H9 (cell line): ENCODE results near the gene IBA57. TPM values are rescaled to one million over a fixed set of nuclear protein-coding genes. Genes with fewer than 3 reads are reported as not detected.

Experiments used
- DNase-seq: peaks from one replicate; pipeline ENCODE4 v3.0.0-alpha.2; 2017
- H2AFZ ChIP-seq: one replicate; pipeline ENCODE4 v1.6.1; 2013; ENCODE audit warnings: mild to moderate bottlenecking, low read length, control low read depth, moderate library complexity
- H2AK5ac ChIP-seq: 2 replicates; pipeline ENCODE4 v1.6.1; 2013; ENCODE audit warnings: low read length, control low read depth, mixed read lengths; ENCODE audit not compliant: insufficient read length
- H2BK120ac ChIP-seq: one replicate; pipeline ENCODE4 v1.6.1; 2013; ENCODE audit warnings: low read depth, mild to moderate bottlenecking, low read length, control low read depth, inconsistent platforms; ENCODE audit not compliant: poor library complexity, severe bottlenecking
- H2BK12ac ChIP-seq: 2 replicates; pipeline ENCODE4 v1.6.1; 2013; ENCODE audit warnings: low read length, control low read depth, mixed read lengths, low read depth; ENCODE audit not compliant: insufficient read length
- H2BK15ac ChIP-seq: 2 replicates; pipeline ENCODE4 v1.6.1; 2013; ENCODE audit warnings: low read depth, low read length, control low read depth
- H2BK20ac ChIP-seq: one replicate; pipeline ENCODE4 v1.6.1; 2013; ENCODE audit warnings: low read depth, mild to moderate bottlenecking, low read length, control low read depth, inconsistent platforms; ENCODE audit not compliant: poor library complexity, severe bottlenecking
- H2BK5ac ChIP-seq: 2 replicates; pipeline ENCODE4 v1.6.1; 2013; ENCODE audit warnings: low read length, control low read depth, mixed read lengths; ENCODE audit not compliant: insufficient read length
- H3K14ac ChIP-seq: 2 replicates; pipeline ENCODE4 v1.6.1; 2013; ENCODE audit warnings: low read length, control low read depth; ENCODE audit not compliant: insufficient read depth
- H3K18ac ChIP-seq: 2 replicates; pipeline ENCODE4 v1.6.1; 2013; ENCODE audit warnings: low read depth, mild to moderate bottlenecking, mixed read lengths, low read length, control low read depth; ENCODE audit not compliant: insufficient read length
- H3K23ac ChIP-seq: 2 replicates; pipeline ENCODE4 v1.6.1; 2013; ENCODE audit warnings: low read length, control low read depth, mixed read lengths, low read depth; ENCODE audit not compliant: insufficient read length
- H3K23me2 ChIP-seq: 2 replicates; pipeline ENCODE4 v1.6.1; 2013; ENCODE audit warnings: low read depth, mild to moderate bottlenecking, mixed read lengths, low read length, control low read depth; ENCODE audit not compliant: insufficient read length, poor library complexity, severe bottlenecking
- H3K27ac ChIP-seq: 2 replicates; pipeline ENCODE4 v1.5.1; 2013; ENCODE audit warnings: low read length, control low read depth, mixed read lengths, low read depth; ENCODE audit not compliant: insufficient read length
- H3K27me3 ChIP-seq: 2 replicates; pipeline ENCODE4 v1.6.1; 2013; ENCODE audit warnings: low read length, control low read depth, inconsistent platforms; ENCODE audit not compliant: insufficient read depth
- H3K4ac ChIP-seq: 2 replicates; pipeline ENCODE4 v1.6.1; 2013; ENCODE audit warnings: low read depth, mild to moderate bottlenecking, control low read depth, inconsistent platforms, low read length, moderate library complexity
- H3K4me1 ChIP-seq: 2 replicates; pipeline ENCODE4 v1.6.1; 2013; ENCODE audit warnings: low read length, control low read depth, inconsistent platforms; ENCODE audit not compliant: insufficient read depth
- H3K4me2 ChIP-seq: 2 replicates; pipeline ENCODE4 v1.6.1; 2013; ENCODE audit warnings: low read length, control low read depth, mixed read lengths; ENCODE audit not compliant: insufficient read length, insufficient read depth
- H3K56ac ChIP-seq: 2 replicates; pipeline ENCODE4 v1.6.1; 2013; ENCODE audit warnings: low read depth, mild to moderate bottlenecking, mixed read lengths, low read length, control low read depth; ENCODE audit not compliant: insufficient read length
- H3K79me1 ChIP-seq: 2 replicates; pipeline ENCODE4 v1.6.1; 2013; ENCODE audit warnings: low read depth, mild to moderate bottlenecking, moderate library complexity, low read length, control low read depth, inconsistent platforms; ENCODE audit not compliant: insufficient read depth, poor library complexity, severe bottlenecking
- H3K79me2 ChIP-seq: 2 replicates; pipeline ENCODE4 v1.6.1; 2013; ENCODE audit warnings: low read length, control low read depth, inconsistent platforms; ENCODE audit not compliant: insufficient read depth
- H3K9ac ChIP-seq: 2 replicates; pipeline ENCODE4 v1.6.1; 2013; ENCODE audit warnings: low read length, control low read depth, mixed read lengths; ENCODE audit not compliant: insufficient read length; ENCODE audit errors: extremely low read depth
- H3K9me3 ChIP-seq: one replicate; pipeline ENCODE4 v1.6.1; 2013; ENCODE audit warnings: low read depth, low read length, inconsistent platforms; ENCODE audit not compliant: control insufficient read depth
- H3T11ph ChIP-seq: one replicate; pipeline ENCODE4 v1.6.1; 2013; ENCODE audit warnings: mild to moderate bottlenecking, low read length, control low read depth, inconsistent platforms
- H4K20me1 ChIP-seq: one replicate; pipeline ENCODE4 v1.6.1; 2013; ENCODE audit not compliant: control insufficient read depth, insufficient read length, insufficient read depth
- H4K5ac ChIP-seq: 2 replicates; pipeline ENCODE4 v1.6.1; 2013; ENCODE audit warnings: low read depth, mild to moderate bottlenecking, mixed read lengths, low read length, control low read depth; ENCODE audit not compliant: insufficient read length
- H4K8ac ChIP-seq: replicated peaks from 2 replicates; pipeline ENCODE4 v1.6.1; 2013; ENCODE audit warnings: low read length, control low read depth, mixed read lengths, low read depth; ENCODE audit not compliant: insufficient read length
- H4K91ac ChIP-seq: 2 replicates; pipeline ENCODE4 v1.6.1; 2013; ENCODE audit warnings: low read depth, mild to moderate bottlenecking, moderate library complexity, mixed read lengths, low read length, control low read depth; ENCODE audit not compliant: insufficient read length
- H3K27ac Mint-ChIP-seq, 3 experiments: 2 replicates in 2 of 3; 3 replicates in 1 of 3; pipeline ENCODE4 v1.8.0; 2020 to 2021; ENCODE audit warnings: mixed read lengths in 3 of 3, mild to moderate bottlenecking in 1 of 3, moderate library complexity in 1 of 3
- H3K27me3 Mint-ChIP-seq: 2 replicates; pipeline ENCODE4 v1.8.0; 2021; ENCODE audit warnings: low read depth, mild to moderate bottlenecking, moderate library complexity, mixed read lengths
- H3K36me3 Mint-ChIP-seq, 3 experiments: 2 replicates in 2 of 3; 3 replicates in 1 of 3; pipeline ENCODE4 v1.8.0; 2020 to 2021; ENCODE audit warnings: low read depth in 3 of 3, mixed read lengths in 3 of 3; ENCODE audit not compliant: insufficient read depth in 1 of 3
- H3K4me1 Mint-ChIP-seq, 2 experiments: 2 replicates each; pipeline ENCODE4 v1.8.0; 2020; ENCODE audit warnings: mixed read lengths in 2 of 2
- H3K4me3 Mint-ChIP-seq, 2 experiments: 2 replicates in 1 of 2; 3 replicates in 1 of 2; pipeline ENCODE4 v1.8.0; 2020 to 2021; ENCODE audit warnings: mild to moderate bottlenecking in 2 of 2, mixed read lengths in 2 of 2, moderate library complexity in 1 of 2
- H3K9me3 Mint-ChIP-seq, 2 experiments: 2 replicates in 1 of 2; 3 replicates in 1 of 2; pipeline ENCODE4 v1.8.0; 2020; ENCODE audit warnings: mild to moderate bottlenecking in 2 of 2, mixed read lengths in 2 of 2, moderate library complexity in 1 of 2
- CTCF ChIP-seq: fragments of 200-600 bp; sonication (generic); conservative IDR thresholded peaks from 3 replicates; pipeline ENCODE4 v1.8.0; 2021; ENCODE audit warnings: antibody characterized with exemption, mild to moderate bottlenecking
- WGBS: extraction: QIAGEN DNeasy Blood & Tissue Kit; methylation state at CpG from one replicate; pipeline ENCODE4 v1.1.7; 2013; ENCODE audit warnings: missing lambda C conversion rate, low lambda C conversion rate, mixed read lengths; ENCODE audit not compliant: insufficient read length; ENCODE audit errors: extremely low coverage; 5-methylcytosine and 5-hydroxymethylcytosine counted together
- total RNA-seq: library from RNA; stranded (reverse); gene quantifications from 2 replicates; pipeline ENCODE4 v1.2.1, GENCODE V29; 2021

IBA57 gene
- total RNA-seq, 1 experiment from 2014 or later = 12.6 TPM

GRCh38 chr1:228125185-228125584 lies 40.4 kb upstream of the IBA57 start:
- Mint-ChIP-seq H3K27ac (no peak overlapping the region), H3K4me1 (0 out of 4 replicates have a peak, but pooled peaks cover 0 to 3% of the 10 kb centered on the region in 2 experiments), H3K9me3 (peaks cover under 1 to 4% of the 10 kb centered on the region in 2 experiments; a peak in 2 of 5 replicates), H3K4me3 (no peak overlapping the region), H3K36me3 (no peaks in the 10 kb centered on the region), H3K27me3 (peaks cover 82% of the 10 kb centered on the region)
- Histone ChIP-seq H3K79me2 (no peaks in the 10 kb centered on the region), H3K56ac (no peak overlapping the region), H3K18ac (no peak overlapping the region), H2AFZ (no peak overlapping the region), H4K91ac (no peak overlapping the region), H3K4me1 (no peaks in the 10 kb centered on the region), H2AK5ac (no peak overlapping the region), H3K23ac (no peak overlapping the region), H2BK20ac (no peak overlapping the region), H3K14ac (no peak overlapping the region), H4K8ac (no peak overlapping the region), H2BK15ac (no peak overlapping the region), H3K27me3 (peaks cover 2% of the 10 kb centered on the region; the same call in 1 of the 2 replicates), H2BK12ac (no peak overlapping the region), H3K79me1 (no peaks in the 10 kb centered on the region), H4K20me1 (no peaks in the 10 kb centered on the region), H3T11ph (no peak overlapping the region), H3K9ac (no peak overlapping the region), H4K5ac (no peak overlapping the region), H3K4me2 (no peak overlapping the region), H3K9me3 (no peaks in the 10 kb centered on the region), H2BK5ac (no peak overlapping the region), H3K27ac (no peak overlapping the region), H3K4ac (no peak overlapping the region), H2BK120ac (no peak overlapping the region), H3K23me2 (no peaks in the 10 kb centered on the region)
- DNase-seq = no peak
- no peak for TF ChIP-seq CTCF
- WGBS = no CpG with 5 or more reads among the region's 5 CpGs
